ENCODE measurements around the gene OPN3.

OPN3 gene

DNA sequence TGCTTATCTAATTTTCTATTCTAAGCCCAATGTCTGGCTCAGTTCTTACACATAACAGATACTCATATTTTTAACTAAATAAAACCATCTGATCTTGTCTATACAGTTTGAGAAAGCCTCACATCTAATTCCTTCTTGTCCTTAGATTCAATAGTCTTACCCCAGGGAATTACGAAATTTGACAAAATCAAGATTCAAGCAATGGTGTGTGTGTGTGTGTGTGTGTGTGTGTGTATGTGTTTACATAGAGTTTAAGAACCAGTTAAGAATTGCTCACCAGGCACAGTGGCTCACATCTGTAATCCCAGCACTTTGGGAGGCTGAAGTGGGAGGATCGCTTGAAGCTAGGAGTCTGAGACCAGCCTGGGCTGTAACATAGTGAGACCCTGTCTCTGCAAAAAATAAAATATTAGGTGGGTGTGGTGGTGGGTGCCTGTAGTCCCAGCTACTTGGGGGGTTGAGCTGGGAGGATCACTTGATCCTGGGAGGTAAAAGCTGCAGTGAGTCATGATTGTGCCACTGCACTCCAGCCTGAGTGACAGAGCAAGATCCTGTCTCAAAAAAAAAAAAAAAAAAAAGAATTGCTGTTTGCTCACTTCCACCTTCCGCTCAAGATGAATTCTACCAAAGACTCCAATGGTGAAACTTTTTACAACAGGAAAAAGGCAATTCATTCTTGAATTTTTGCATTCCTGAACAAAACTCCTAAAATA, 18.1 kb upstream of the OPN3 start:
- TF ChIP-seq ZFX (IDR thresholded peaks at IDR 0.05), result no peak
- TF ChIP-seq, protein P1, sequence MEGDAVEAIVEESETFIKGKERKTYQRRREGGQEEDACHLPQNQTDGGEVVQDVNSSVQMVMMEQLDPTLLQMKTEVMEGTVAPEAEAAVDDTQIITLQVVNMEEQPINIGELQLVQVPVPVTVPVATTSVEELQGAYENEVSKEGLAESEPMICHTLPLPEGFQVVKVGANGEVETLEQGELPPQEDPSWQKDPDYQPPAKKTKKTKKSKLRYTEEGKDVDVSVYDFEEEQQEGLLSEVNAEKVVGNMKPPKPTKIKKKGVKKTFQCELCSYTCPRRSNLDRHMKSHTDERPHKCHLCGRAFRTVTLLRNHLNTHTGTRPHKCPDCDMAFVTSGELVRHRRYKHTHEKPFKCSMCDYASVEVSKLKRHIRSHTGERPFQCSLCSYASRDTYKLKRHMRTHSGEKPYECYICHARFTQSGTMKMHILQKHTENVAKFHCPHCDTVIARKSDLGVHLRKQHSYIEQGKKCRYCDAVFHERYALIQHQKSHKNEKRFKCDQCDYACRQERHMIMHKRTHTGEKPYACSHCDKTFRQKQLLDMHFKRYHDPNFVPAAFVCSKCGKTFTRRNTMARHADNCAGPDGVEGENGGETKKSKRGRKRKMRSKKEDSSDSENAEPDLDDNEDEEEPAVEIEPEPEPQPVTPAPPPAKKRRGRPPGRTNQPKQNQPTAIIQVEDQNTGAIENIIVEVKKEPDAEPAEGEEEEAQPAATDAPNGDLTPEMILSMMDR (conservative IDR thresholded peaks at IDR 0.05), result no peak
- no peak overlapping the region for H3K27ac ChIP-seq

DNA sequence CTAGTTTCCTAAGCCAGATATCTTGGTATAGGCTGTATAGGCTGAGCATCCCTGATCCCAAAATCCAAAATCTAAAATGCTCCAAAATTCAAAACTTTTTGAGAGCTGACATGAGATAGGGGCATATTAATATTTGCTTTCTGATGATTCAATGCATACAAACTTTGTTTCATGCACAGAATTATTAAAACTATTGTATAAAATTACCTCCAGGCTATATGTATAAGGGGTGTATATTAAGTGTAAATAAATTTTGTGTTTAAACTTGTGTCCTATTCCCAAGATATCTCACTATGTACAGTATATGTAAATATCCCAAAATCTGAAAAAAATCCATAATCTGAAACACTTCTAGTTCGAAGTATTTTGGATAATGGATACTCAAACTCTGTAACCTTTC, 14.5 kb upstream of the OPN3 start:
- TF ChIP-seq ZFX (IDR thresholded peaks at IDR 0.05), result no peak
- TF ChIP-seq, protein P1 (conservative IDR thresholded peaks at IDR 0.05), result no peak
- H3K27ac ChIP-seq, result no peak overlapping the region

DNA sequence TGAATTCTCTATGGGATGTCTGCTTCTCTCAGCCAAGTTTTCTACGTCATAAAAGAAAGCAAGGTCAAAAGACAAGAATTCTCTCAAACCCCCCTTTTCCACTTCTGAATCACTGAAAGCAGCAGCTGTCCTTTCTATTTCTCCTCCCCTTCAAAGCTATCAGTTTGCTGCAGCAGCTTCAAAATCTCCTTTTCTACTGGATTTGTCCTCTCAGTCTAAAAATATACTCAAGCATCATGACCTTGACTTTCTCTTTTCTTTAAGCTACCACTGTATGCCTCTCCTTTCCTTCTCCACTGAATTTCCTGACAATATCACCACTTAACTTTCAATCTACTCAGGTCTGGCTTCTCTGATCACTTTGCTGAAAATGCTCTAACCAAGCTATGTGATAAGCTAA, 13.8 kb upstream of the OPN3 start:
- TF ChIP-seq ZFX (IDR thresholded peaks at IDR 0.05), result no peak
- TF ChIP-seq, protein P1 (conservative IDR thresholded peaks at IDR 0.05), result no peak

DNA sequence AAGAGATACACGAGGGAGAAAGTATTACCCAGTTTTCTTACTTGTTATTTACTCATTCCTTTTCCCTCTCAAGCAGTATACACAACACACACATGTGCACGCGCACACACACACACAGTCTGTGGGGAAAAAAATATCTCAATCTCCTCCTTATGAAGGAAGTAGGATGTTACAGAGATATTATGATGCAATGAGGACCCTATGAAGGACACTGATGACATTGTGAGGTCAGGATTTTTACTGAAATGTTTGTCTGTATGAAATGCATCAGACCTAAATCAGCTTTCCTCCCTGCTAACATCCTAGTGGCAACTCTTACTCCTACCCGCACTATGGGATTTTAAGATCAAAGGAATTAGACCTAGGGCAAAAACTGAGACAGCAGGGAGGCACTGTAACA, 11.8 kb upstream of the OPN3 start, which contains the start of gene WDR64:
Gene WDR64, plus strand, starts transcription at position 270 of the 400 bp plus-strand sequence. CDS start 204 bp downstream, outside the sequence.
- TF ChIP-seq, protein P1 (conservative IDR thresholded peaks at IDR 0.05), result no peak
- TF ChIP-seq ZFX (IDR thresholded peaks at IDR 0.05), result no peak
- H3K27ac ChIP-seq, result no peak within 1 kb of the TSS

More for the DNA sequence above, 13.8 kb upstream of the OPN3 start:
- H3K27ac ChIP-seq, result no peak overlapping the region

DNA sequence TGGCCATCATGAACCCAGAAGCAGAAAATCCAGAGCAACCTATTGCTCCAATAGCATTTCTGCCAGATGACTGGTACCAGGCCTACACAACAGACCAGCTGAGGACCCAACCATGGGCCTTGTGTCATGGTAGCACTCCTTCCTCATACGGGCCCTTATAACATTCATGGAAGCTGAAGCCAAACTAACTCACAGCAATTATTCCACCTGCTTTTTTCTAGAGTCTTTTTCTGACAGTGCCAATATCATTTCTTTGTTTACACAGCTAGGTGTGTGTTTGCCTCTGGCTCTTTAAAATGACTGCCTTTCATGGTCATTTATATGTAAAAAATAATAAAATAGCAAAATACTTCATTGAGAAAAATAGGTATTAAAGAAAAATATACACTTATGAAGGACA, 8.0 kb upstream of the OPN3 start:
- no peak overlapping the region for H3K27ac ChIP-seq
- TF ChIP-seq, protein P1 (conservative IDR thresholded peaks at IDR 0.05), result no peak
- TF ChIP-seq ZFX (IDR thresholded peaks at IDR 0.05), result no peak

DNA sequence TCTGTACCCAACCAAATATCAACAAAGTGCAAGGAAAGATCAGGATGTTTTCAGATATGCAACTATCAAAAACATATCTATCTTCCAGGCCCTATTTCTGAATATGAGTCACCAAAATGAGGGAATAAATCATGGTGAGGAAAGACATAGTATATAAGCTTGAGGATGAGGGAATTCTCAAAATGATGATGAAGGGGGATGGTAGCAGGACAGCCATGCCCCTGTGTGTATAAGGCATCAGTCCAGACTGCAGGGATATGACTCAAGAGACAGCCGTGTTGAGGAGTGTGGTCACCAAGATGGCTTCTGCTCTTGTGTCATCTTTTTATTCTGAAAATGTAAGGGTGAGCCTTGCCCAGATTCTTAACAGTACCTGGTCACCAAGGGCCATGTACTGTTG, 7.5 kb upstream of the OPN3 start:
- TF ChIP-seq, protein P1 (conservative IDR thresholded peaks at IDR 0.05), result no peak
- H3K27ac ChIP-seq, result no peak overlapping the region

DNA sequence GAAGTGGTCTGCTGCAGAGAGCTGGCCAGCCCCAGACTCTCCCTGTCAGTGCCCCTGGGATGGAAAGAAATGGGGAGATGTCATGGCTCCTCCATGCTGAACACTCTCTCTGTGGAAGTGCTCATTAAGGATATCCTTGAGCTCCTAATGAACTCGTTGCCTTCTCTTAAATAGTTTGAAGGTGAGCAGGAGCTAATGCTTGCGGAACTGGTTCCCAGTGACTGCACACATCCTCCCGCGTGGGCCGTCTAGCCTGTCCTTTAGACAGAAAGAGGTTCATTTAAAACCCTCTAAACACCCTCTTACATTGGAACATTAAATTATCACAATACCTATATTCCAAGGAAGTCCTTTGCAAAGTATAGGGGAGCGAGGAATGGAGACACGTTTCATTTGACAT, 6.0 kb upstream of the OPN3 start:
- TF ChIP-seq, protein P1 (conservative IDR thresholded peaks at IDR 0.05), result no peak
- TF ChIP-seq ZFX (IDR thresholded peaks at IDR 0.05), result no peak
- no peak overlapping the region for H3K27ac ChIP-seq

All from C4-2B (cell line).